Measurements from ENCODE around the gene IGSF3.

DNA sequence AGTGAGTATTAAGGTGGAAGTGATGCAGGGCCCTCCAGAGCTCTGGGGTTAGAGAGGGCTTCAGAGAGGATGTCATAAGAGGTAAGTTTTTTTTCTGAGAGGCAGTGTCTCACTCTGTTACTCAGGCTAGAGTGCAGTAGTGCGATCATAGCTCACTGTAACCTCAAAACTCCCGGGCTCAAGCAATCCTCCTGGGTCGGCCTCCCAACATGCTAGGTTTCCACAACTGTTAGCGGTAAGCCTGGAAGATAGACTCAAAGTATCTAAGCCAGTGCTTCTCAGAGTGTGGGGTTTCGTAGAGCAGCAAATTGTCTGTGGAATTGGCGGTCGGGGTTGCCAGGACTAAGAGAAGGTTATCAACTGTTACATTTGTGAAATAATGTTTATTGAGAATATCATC, 18.6 kb upstream of the IGSF3 start:
- TF ChIP-seq CTCF (IDR thresholded peaks at IDR 0.05) (no peak), POLR2A (IDR thresholded peaks at IDR 0.05) (no peak), POLR2AphosphoS5 (IDR thresholded peaks at IDR 0.05) (no peak)
